HG03108 (cell line): ENCODE data around the gene TCF3.

Experiments
- ATAC-seq: cut with Tn5 transposase; IDR thresholded peaks from one replicate; pipeline ENCODE4 v1.9.1; 2021; ENCODE audit warnings: moderate library complexity; ENCODE audit not compliant: unreplicated experiment

TCF3 gene

DNA sequence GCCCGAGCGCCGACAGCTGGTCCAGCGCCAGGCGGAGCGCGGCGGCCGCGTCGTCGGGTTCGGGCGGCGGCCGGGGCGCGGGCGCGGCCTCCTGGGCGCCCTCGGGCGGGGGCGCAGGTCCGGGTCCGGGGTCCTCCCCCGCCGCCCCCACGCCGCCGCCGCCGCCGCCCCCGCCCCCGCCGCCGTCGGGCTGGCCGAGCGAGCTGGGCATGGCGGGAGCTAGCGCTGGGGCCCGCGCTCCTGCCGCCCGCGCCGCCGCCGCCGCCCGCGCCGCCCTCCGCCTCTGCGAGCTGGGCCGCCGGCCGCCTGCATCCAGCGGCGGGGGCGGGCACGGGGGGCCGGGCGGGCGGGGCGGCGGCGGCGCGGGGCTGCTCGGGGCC, 84.6 kb downstream of the TCF3 start:
- no peak for ATAC-seq

DNA sequence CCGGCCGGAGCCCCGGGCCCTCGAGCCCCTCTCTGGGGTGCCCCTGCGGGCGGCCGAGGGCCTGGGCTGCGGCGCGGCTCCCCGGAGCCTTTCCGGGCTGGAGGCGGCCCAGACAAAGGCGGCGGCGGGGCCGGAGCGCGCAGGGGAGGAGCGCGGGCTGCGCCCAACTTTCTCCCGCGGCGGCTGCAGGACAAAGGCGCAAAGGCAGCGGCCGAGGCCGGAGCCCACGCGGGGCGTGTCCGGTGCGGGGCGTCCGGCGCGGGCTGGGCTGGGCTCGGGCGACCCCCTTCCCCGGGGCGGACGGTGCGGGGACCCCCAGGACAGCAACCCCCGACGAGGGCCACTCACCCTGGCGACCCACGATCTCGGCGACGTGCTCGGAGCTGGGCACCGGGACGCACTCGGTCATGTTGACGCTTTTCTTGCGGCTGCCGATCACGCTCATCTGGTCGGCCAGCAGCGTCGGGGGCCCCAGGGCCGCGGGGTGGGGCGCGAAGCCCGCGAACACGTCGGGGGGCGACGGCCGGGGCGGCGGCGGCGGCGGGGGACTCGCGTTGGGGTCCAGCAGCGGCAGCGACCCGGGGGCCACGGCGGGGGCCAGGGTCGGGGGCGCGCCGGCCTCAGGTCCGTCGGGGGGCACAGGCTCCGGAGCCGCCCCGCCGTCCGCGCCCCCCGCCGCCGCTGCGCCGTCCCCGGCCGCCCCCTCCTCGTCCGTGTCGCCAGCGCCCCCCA, 85.1 kb downstream of the TCF3 start:
- no peak for ATAC-seq

DNA sequence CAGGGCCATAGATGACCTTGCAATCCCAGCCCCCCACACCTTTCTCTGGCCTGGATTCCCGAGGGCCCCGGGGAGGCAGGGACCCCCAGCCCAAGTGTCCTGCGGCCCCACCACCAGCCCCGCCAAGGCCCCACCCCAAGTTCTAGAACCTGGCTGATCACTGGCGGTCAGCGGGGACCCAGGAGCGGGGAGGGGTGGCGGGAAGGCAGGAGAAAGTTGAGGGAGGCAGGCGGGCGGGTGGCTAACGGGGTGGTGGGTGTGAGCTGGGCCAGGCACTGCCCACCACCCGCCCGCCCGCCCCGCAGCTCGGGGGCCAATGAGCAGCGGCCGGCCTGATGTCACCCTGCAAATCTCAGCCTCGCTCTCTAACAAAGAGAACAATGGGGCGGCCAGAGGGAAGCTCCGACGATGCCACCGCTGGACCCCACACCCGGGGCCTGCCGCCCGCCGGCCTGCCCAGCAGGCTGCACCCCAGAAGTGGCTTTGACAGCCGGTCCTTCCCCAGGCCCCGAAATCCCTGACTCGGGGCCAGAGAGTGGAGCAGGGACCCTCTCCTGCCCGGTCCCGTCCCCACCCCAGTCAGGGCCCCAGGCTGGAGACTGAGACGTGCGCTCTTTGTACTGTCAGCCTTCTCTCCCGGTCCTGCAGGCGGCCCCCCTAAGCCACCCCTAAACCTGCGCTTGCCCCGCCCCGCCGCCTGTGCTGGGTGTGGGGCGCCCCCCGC, 85.9 kb downstream of the TCF3 start:
- ATAC-seq, result no peak

DNA sequence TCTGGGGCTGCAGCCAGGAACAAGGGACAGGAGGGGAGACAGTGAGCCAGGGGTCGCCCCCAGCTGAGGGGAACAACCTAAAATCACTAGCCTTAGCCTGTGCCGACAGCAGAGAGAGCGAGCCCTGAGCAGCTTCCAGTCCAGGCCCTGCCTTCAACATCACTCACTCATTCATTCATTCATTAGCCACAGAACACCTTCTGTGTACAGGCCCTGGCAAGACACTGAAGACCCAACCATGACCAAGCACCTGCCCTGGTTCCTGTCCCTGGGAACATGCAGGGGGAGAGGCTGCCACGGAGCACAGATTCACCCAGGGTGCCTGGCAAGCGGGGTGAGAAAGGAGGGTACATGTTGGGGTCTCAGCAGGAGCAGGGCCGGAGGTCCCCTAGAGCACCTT, 89.2 kb downstream of the TCF3 start:
- ATAC-seq, result no peak

DNA sequence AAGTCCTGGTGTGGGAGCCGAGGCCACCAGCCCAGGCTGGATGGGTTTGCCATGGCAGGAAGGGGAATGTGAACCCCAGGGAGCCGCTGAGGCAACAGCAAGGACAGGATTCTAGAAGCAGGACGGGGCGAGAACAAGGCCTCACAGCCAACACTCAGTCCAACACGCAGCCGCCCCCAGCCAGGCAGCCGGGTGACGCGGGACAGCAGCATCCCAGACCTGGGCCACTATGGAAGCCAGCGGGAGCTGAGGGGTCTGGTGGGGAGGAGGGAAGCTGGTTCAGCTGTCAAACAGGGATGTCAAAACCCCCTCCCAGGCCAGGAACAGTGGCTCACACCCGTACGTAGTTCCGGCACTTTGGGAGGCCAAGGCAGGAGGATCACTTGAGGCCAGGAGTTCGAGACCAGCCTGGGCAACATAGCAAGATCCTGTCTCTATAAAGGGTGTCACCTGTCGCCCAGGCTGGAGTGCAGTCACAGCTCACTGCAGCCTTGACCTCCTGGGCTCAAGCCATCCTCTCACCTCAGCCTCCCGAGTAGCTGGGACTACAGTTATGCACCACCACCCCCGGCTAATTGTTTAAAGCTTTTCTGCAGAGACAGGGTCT, 91.1 kb downstream of the TCF3 start:
- ATAC-seq, result no peak

DNA sequence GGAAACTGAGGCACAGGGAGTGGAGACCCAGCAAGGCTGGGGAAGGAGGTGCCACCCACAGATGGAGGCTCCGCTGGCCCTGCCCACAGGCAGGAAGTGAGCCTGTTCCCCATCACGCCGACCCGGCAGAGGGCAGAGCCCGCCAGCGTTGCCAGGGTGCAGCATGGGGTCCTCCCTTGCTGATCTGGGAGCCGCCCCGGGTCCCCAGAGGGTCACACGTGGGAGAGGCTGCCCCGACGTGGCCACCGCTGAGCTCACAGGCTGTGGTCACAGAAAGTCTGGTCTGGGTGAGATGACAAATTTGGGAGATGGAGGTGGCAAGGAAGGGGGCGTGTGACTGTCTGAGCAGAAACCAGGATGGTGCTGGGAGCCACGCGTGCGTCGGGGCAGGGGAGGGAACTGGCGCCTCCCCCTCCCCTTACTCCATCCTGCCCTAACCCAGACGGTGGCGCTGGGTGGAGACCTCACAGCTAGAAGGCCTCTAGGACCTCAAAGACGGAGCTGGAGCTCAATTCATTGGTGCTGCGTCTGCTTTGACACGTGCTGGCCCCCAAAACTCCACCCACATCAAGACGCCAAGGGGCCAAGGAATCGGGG, 92.0 kb downstream of the TCF3 start:
- ATAC-seq, result no peak
